NCI-H1105 treated with DMSO at 0.1 percent for 48 hours (cell line): ENCODE results near the gene SUCO.
A peak's percentile ranks its signal among the peaks of the same experiment; 100 is the strongest.
"Not testable (repeated sequence)": the region's sequence is repeated elsewhere in the genome, so short reads cannot be mapped to it uniquely, and the experiment has no call there.

Source experiments
- DNase-seq: peaks from one replicate; lab custom pipeline; 2025; lab: John Stamatoyannopoulos, UW

The SUCO gene

GRCh38 chr1:172532700-172533512 lies at the start of gene SUCO:
TSS of gene SUCO (plus strand) at chr1:172533150. CDS start at chr1:172533436, 286 bp downstream.
- peak; percentile 98 for DNase-seq

GRCh38 chr1:172483448-172483847 lies 49.5 kb upstream of the SUCO start:
- no peak for DNase-seq

- no peak for DNase-seq
Observed at GRCh38 chr1:172484252-172484651, 48.7 kb upstream of the SUCO start.

- no peak for DNase-seq
Observed at GRCh38 chr1:172485626-172486025, 47.3 kb upstream of the SUCO start.

GRCh38 chr1:172486805-172487454 lies 46.0 kb upstream of the SUCO start:
- no peak for DNase-seq

- DNase-seq: no peak
Observed at GRCh38 chr1:172487550-172487949, 45.4 kb upstream of the SUCO start.

- no peak for DNase-seq
Observed at GRCh38 chr1:172488393-172488792, 44.6 kb upstream of the SUCO start.

GRCh38 chr1:172489847-172490246 lies 43.1 kb upstream of the SUCO start:
- no peak for DNase-seq

- no peak for DNase-seq
Observed at GRCh38 chr1:172492421-172492820, 40.5 kb upstream of the SUCO start.

GRCh38 chr1:172494166-172494565 lies 38.8 kb upstream of the SUCO start:
- no peak for DNase-seq

- DNase-seq: not testable (repeated sequence)
Observed at GRCh38 chr1:172496127-172496526, 36.8 kb upstream of the SUCO start.

GRCh38 chr1:172496678-172497077 lies 36.3 kb upstream of the SUCO start:
- DNase-seq: no peak

GRCh38 chr1:172497230-172497629 lies 35.7 kb upstream of the SUCO start:
- DNase-seq: no peak

- DNase-seq: no peak
Observed at GRCh38 chr1:172498857-172499256, 34.1 kb upstream of the SUCO start.

GRCh38 chr1:172499636-172500141 lies 33.3 kb upstream of the SUCO start:
- DNase-seq: no peak

GRCh38 chr1:172500207-172500606 lies 32.7 kb upstream of the SUCO start:
- DNase-seq: no peak

GRCh38 chr1:172507741-172508140 lies 25.2 kb upstream of the SUCO start:
- DNase-seq: no peak

- DNase-seq: no peak
Observed at GRCh38 chr1:172510479-172510878, 22.5 kb upstream of the SUCO start.

GRCh38 chr1:172512591-172512990 lies 20.4 kb upstream of the SUCO start:
- no peak for DNase-seq

GRCh38 chr1:172513479-172513878 lies 19.5 kb upstream of the SUCO start:
- DNase-seq: no peak

GRCh38 chr1:172514108-172514507 lies 18.8 kb upstream of the SUCO start:
- DNase-seq: no peak

- no peak for DNase-seq
Observed at GRCh38 chr1:172515436-172515835, 17.5 kb upstream of the SUCO start.

- DNase-seq: no peak
Observed at GRCh38 chr1:172515927-172516326, 17.0 kb upstream of the SUCO start.
